Central memory CD8-positive, alpha-beta T cell (primary cell): Measurements from ENCODE around the gene SLC66A1.

Experiments used
- ATAC-seq: fragments of 150-1000 bp; cut with Tn5 transposase; replicated peaks from 2 replicates; pipeline ENCODE4 v1.10.0; 2022; ENCODE audit warnings: mild to moderate bottlenecking, moderate FRiP score, moderate number of reproducible peaks; ENCODE audit not compliant: poor library complexity, severe bottlenecking; ENCODE audit errors: extremely low read depth
- DNase-seq, 2 donors: peaks; one replicate each; pipeline ENCODE4 v3.0.0; 2021; ENCODE audit warnings: low spot score in 2 of 2
- H3K27ac Mint-ChIP-seq: one replicate; pipeline ENCODE4 v1.8.0; 2022; ENCODE audit warnings: low read depth, mild to moderate bottlenecking, moderate library complexity, mixed read lengths
- H3K27me3 Mint-ChIP-seq: one replicate; pipeline ENCODE4 v1.8.0; 2022; ENCODE audit warnings: mixed read lengths
- H3K36me3 Mint-ChIP-seq: one replicate; pipeline ENCODE4 v1.8.0; 2022; ENCODE audit warnings: mild to moderate bottlenecking, moderate library complexity, mixed read lengths; ENCODE audit not compliant: insufficient read depth
- H3K4me1 Mint-ChIP-seq: one replicate; pipeline ENCODE4 v1.8.0; 2022; ENCODE audit warnings: mixed read lengths
- H3K4me3 Mint-ChIP-seq: one replicate; pipeline ENCODE4 v1.8.0; 2022; ENCODE audit warnings: mild to moderate bottlenecking, moderate library complexity, mixed read lengths
- H3K9me3 Mint-ChIP-seq: one replicate; pipeline ENCODE4 v1.8.0; 2022; ENCODE audit warnings: mixed read lengths

The SLC66A1 gene

DNA sequence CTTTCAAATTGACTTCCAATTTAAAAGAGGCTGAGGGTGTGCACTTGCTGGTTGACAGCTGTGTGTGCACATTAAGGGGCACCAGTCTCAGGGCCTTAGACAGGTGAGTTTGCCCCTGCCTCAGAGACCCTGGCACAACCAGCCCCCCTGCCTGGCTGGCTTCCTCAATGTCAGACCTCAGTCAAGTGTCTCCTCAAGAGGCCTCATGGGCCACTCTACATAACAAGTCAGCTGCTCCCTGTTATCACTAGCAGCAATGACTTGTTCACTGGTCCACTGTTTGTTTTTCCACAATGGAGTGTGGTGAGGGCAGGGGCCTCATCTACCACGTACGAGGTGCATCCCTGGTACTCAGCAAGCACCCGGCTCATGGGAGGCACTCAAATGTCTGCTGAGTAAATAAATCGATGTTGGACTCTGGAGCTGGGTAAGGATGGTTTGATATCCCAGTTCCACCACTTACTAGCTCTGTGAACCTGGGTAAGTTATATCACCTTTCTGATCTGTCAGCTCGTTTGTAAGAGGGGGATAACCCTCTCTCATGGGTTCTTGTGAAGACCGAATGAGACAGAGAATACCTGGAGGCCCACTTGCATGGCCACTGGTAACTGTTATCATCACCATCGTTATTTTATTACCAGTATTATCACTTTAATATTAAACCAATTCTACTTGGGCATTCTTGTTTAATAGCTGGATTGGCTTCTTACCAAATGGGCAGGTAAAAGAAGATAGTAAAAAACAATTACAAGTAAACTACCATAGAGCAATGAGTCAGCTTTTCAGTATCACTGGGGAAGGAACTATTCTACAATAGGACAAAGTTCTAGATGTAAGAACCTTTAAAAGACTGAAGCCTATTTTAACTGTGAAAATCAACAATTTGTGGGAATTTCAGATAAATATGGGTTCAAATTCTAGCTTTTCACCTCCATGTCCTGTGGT lies 64.6 kb downstream of the SLC66A1 start:
- no peak overlapping the region for H3K27ac Mint-ChIP-seq
- DNase-seq (no peak), ATAC-seq (no peak)
- peaks cover 24% of the 10 kb centered on the region for H3K36me3 Mint-ChIP-seq
- no peaks in the 10 kb centered on the region for H3K27me3 Mint-ChIP-seq
- H3K4me3 Mint-ChIP-seq, result no peak overlapping the region
- H3K9me3 Mint-ChIP-seq, result no peaks in the 10 kb centered on the region
- H3K4me1 Mint-ChIP-seq, result peaks cover 36% of the 10 kb centered on the region

DNA sequence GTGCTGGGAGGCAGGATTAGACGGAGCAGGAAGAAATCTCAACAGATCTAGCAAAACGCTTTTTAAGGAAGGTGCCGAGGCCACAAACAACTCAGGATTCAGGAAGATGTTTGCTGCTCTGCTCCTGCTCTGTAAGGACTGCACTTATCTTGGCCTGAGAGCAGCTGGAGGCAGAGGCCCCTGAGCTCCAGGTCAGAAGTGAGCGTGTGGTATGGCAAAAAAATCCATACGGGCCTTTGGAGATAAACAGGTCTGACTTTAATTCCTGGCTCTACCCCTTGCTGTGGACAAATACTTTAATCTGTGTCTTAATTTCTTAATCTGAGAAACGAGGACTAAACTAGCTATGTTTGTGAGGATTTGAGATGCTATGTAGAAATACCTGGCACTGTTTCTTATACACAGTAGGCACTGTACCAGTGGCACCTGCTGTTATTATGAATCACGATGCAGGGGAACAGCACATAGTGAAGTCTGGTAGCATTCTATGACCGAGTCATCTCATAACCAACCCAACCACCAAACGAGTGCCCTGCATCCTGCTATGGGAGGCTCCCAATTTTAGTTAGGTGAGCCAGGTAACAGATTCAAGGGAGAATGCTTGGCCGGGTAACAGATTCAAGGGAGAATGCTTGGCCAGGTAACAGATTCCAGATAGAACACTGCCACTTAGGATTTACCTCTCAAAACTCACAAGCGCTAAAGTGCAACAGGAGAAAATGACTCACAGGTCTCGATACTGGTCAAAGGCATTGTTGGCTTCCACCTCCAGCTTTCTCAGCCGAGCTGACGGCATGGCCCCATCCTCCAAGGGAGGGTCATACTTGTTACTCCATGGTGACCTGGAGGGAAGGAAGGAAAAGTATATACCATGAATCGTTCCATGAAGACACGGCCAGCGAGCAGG lies 65.9 kb downstream of the SLC66A1 start:
- H3K9me3 Mint-ChIP-seq, result no peaks in the 10 kb centered on the region
- H3K4me3 Mint-ChIP-seq, result no peak overlapping the region
- ATAC-seq (no peak), DNase-seq (no peak)
- H3K4me1 Mint-ChIP-seq, result peaks cover 34% of the 10 kb centered on the region
- no peaks in the 10 kb centered on the region for H3K27me3 Mint-ChIP-seq
- peaks cover 35% of the 10 kb centered on the region for H3K36me3 Mint-ChIP-seq
- no peak overlapping the region for H3K27ac Mint-ChIP-seq
